ENCODE measurements around the gene ENTR1.
A peak's percentile ranks its signal among the peaks of the same experiment; 100 is the strongest.

ENTR1 gene

GRCh38 chr9:136395345-136396218, 14.8 kb downstream of the ENTR1 start:
- no peak for DNase-seq

GRCh38 chr9:136395020-136395340, 15.4 kb downstream of the ENTR1 start:
- DNase-seq = no peak

DNA sequence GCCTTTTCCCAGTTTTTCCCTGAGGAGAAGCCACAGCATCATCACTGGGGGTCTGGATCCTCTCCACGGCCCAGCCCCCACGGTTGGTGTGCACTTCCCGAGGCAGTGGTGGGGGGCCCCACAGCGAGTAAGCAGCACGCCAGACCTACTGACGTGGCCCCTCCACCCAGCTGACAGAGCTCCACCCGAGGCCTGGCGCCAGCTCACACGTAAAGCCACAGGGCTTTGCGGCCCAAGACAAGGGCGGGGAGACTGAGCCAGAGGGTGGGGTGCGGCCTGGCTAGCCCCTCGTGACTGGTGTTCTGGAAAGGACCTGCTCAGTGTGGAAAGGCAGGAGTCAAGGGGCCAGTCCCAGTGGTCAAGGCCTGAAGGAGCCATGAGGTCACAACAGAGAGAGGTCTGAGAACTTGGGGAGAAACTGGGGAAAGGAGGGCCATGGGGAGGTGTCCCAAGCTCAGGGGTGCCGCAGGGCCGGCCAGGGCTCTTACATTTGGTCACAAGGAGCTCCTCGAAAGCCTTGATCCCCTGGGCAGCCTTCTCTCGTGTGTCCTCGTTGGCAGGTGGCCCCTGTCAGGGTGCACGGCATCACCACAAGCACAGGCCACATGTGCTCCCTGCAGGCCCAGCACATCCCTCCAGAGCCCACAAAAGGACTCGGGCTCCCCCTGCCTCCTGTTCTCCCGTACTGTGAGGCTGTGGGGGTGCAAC, 15.9 kb downstream of the ENTR1 start:
- no peak for DNase-seq

- no peak for DNase-seq
These were observed 16.9 kb downstream of the ENTR1 start for GRCh38 chr9:136393531-136393930.

- DNase-seq = no peak
These were observed 17.6 kb downstream of the ENTR1 start for GRCh38 chr9:136392538-136393449.

DNA sequence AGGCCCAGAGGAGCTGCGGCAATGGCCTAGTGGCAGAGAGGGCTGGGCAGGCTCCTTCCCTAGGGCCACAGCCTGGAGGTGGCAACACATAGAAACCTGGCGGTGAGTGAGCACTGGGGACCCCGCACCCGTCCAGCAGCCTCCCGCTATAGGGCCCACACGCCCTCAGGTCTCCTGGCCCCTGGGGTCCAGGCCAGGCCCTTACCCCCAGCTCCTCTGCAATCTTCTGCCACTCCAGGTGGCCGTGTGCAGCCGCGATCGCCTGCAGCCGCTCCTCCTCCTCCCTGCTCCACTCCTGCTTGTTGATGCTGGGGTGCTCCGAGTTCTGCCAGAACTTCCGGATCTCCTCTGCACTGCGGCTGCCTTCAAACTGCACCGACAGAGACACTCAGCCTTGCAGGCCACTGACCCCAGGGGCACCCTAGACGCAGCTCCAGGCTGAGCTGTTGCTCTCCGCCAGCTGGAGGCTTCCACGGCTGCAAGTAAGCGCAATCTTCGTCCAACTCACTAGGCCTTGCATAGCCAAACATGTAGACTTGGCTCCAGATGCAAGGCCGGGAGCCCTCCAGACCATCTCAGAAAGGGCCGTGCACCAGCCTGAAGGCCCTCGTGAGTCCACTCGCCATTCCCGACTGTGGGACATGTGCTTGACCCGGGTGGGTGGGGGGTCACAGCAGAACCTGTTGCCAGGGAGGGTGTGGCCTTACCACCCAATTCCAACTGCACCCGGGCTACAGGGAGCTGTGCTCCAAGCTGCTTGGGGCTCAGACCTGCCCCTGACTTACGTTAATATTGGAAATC, 18.5 kb downstream of the ENTR1 start:
- DNase-seq = no peak

GRCh38 chr9:136389396-136389795, 21.0 kb downstream of the ENTR1 start:
- DNase-seq = no peak

GRCh38 chr9:136387217-136387616, 23.2 kb downstream of the ENTR1 start:
- DNase-seq = no peak

DNA sequence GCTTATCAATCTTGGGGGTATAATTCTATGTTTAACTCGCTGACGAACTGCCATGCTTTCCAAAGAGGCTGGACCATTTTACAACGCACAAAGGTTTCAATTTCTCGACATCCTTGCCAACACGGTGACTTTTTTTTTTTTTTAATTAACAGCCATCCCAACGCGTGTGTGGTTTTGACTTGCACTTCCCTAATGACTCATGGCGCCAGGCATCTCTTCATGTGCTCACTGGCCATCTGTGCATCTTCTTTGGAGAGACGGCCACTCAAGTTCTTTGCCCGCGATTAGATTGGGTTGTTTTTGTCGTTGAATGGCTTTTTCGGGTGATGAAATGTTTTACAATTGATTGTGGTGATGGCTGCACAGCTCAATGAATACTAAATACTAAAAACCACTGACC, 24.4 kb downstream of the ENTR1 start:
- no peak for DNase-seq

- peak; percentile 51 for DNase-seq
These were observed 25.4 kb downstream of the ENTR1 start for GRCh38 chr9:136385015-136385414.

DNA sequence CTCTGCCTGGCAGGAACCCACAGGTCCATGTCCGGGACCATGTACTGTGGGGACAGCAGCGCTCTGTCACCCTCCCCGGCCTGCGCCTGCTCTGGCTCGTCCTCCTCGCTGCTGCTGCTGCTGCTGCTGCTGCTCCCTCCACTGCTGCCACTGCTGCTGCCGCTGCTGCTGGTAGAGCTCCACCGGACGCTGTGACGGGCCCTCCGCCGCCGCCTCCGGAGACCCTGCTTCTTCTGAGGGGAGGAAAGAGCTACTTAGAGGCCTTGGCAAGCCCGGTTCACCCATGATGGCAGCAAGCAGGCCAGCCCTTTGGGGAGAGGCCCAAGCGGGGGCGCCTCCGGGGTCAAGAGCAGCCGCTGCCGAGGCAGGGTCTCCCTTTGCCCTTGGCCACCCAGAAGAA, 27.0 kb downstream of the ENTR1 start:
- no peak for DNase-seq

- DNase-seq = no peak
These were observed 28.4 kb downstream of the ENTR1 start for GRCh38 chr9:136381966-136382513.

DNA sequence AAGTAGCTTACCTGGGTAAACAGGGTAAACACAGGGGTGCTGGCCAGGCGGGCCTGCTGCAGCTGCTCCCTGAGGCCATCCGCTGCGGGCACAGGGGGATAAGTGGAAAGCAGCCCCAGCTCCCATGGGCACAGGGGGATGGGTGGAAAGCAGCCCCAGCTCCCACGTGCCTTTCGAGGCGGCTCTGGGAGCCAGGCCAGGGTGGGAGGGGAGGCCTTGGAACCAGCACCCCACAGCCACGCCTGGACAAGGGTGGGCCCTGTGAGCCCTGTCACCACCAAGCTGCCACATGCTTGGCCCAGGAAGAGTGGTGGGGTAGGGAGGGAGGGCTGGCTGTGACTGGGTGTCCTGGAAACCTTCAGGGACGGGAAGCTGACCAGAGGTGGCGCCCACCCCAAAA, 29.1 kb downstream of the ENTR1 start:
- no peak for DNase-seq

DNA sequence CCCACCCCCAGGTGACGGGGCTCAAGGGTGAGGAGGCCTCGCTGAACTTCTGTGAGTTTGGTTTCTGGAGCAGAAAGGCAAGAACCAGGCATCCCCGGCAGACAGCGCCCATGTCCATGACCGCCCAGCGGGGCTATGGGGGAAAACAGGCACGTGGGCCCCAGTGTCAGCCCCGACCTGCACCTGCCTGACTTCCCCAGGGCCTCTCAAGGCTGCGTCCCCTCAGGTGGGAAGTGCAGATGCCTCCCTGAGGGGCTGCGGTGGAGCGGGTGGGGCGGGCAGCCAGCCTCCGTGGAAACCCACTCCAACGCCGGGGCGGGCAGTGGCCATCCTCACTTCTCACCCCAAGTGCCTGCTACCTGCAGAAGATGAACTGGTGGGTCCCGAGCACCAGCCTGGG, 30.0 kb downstream of the ENTR1 start:
- no peak for DNase-seq

DNA sequence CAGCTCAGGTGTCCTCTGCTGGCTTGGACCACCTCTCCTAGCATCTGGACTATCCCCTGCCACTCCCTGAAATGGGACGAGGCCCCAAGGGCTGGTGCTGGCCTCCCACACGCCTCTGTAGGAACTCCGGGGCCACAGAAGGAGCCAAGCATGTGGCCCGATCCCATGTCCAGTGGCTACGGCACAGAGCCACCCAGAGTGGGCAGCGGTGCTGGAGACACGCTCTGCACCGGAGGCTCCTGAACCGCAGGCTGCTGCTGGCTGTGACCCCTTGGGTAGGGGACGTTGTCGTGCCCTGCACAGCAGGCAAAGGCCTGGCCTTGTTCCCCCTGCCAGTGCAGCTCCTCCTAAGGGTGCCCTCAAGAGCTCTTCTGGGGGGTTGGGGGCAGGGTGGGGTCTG, 30.5 kb downstream of the ENTR1 start:
- DNase-seq = no peak

GRCh38 chr9:136379401-136379800, 31.0 kb downstream of the ENTR1 start:
- no peak for DNase-seq

DNA sequence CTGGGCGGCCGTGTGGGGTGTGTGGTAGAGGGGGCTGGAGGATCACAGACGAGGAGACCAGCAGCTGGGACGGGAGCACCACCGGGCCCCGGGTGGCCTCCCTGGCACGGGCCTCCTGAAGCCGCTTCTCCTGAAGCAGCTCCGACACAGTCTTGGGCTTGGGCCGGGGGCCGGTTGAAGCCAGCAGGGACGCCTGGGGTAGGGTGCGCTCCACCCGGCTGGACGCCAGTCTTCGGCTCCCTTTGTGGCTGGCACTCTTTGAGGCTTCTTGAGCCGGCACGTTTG, 31.5 kb downstream of the ENTR1 start:
- no peak for DNase-seq

- no peak for DNase-seq
These were observed 32.0 kb downstream of the ENTR1 start for GRCh38 chr9:136378170-136379002.

- no peak for DNase-seq
These were observed 32.9 kb downstream of the ENTR1 start for GRCh38 chr9:136377341-136378169.

DNA sequence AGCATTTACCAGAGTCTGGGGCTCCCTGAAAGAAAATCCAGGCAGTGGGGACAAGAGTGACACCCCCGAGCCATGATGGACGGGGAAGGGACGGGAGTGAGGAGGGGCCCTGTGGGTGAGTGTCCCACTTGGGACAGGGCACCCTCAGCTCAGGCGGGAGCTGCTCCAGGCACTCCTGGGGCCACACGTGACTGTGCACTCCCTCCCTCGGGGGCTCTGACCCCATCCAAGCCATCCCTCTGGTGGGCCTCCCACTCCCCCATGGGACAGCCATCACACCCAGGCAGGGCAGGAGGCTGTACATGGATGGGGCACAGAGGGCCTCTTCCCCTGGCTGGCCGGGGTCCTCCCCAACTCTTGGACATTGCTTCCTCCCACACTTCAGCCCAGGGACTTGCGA, 34.0 kb downstream of the ENTR1 start:
- DNase-seq = no peak

GRCh38 chr9:136375096-136375495, 35.3 kb downstream of the ENTR1 start:
- DNase-seq = no peak
